Caco-2 (cell line): ENCODE data around the gene METTL5. TPM values are rescaled to one million over a fixed set of nuclear protein-coding genes. Genes with fewer than 3 reads are reported as not detected.
"Not testable (repeated sequence)": the region's sequence is repeated elsewhere in the genome, so short reads cannot be mapped to it uniquely, and the experiment has no call there.

Experiments used
- BruUV-seq: library from RNA; stranded (reverse); fragments of 400-500 nt; replicated peaks from 2 replicates; lab custom pipeline; 2021; lab: Mats Ljungman, UMichigan
- CTCF ChIA-PET: fragments of 300-600 bp; sonication (Branson Sonifier 250); formaldehyde crosslinking; loops from one replicate; lab custom pipeline; 2022; ENCODE audit warnings: antibody characterized with exemption; lab: Charles Lee
- POLR2A ChIA-PET: fragments of 300-600 bp; sonication (Branson Sonifier 250); formaldehyde crosslinking; loops from one replicate; lab custom pipeline; 2022; ENCODE audit warnings: antibody characterized with exemption; lab: Charles Lee
- DNase-seq, 2 experiments: peaks; one replicate each; pipeline versions ENCODE4 v3.0.0 to v3.0.0-alpha.2; 2020 to 2022
- H3K27me3 ChIP-seq: replicated peaks from 2 replicates; pipeline ENCODE4 v1.6.0; 2011; ENCODE audit warnings: low read length; ENCODE audit not compliant: control insufficient read depth, insufficient read depth
- H3K36me3 ChIP-seq: 2 replicates; pipeline ENCODE4 v1.5.1; 2011; ENCODE audit warnings: low read length; ENCODE audit not compliant: control insufficient read depth, insufficient read depth
- H3K4me1 ChIP-seq: fragments of 250-450 bp; sonication (Bioruptor Pico); 2 replicates; pipeline ENCODE4 v1.5.1; 2020; ENCODE audit warnings: mild to moderate bottlenecking
- H3K4me3 ChIP-seq: 2 replicates; pipeline ENCODE4 v1.5.1; 2011; ENCODE audit warnings: low read depth, mild to moderate bottlenecking, control low read depth, low read length
- H3K9me3 ChIP-seq: fragments of 250-450 bp; sonication (Bioruptor Pico); 2 replicates; pipeline ENCODE4 v1.5.1; 2020; ENCODE audit warnings: mild to moderate bottlenecking, moderate library complexity
- H3K27ac Mint-ChIP-seq: one replicate; pipeline ENCODE4 v1.8.0; 2022; ENCODE audit warnings: mixed read lengths; ENCODE audit not compliant: unreplicated experiment
- H3K27me3 Mint-ChIP-seq: one replicate; pipeline ENCODE4 v1.8.0; 2022; ENCODE audit warnings: mixed read lengths; ENCODE audit not compliant: insufficient read depth, unreplicated experiment
- H3K36me3 Mint-ChIP-seq: one replicate; pipeline ENCODE4 v1.8.0; 2022; ENCODE audit warnings: mild to moderate bottlenecking, mixed read lengths; ENCODE audit not compliant: insufficient read depth, unreplicated experiment
- H3K4me1 Mint-ChIP-seq: one replicate; pipeline ENCODE4 v1.8.0; 2022; ENCODE audit warnings: low read depth, mixed read lengths; ENCODE audit not compliant: unreplicated experiment
- H3K4me3 Mint-ChIP-seq: one replicate; pipeline ENCODE4 v1.8.0; 2022; ENCODE audit warnings: mild to moderate bottlenecking, moderate library complexity, mixed read lengths; ENCODE audit not compliant: unreplicated experiment
- H3K9me3 Mint-ChIP-seq: one replicate; pipeline ENCODE4 v1.8.0; 2022; ENCODE audit warnings: mixed read lengths; ENCODE audit not compliant: unreplicated experiment
- intact Hi-C: fragments of 100-400 bp; cut with micrococcal nuclease; formaldehyde crosslinking; loops from one replicate; pipeline ENCODE4 v1.10.0; 2022; ENCODE audit not compliant: unreplicated experiment
- total RNA-seq: library from RNA; stranded (reverse); gene quantifications from 2 replicates; pipeline ENCODE4 v1.2.3, GENCODE V29; 2022
- TF ChIP-seq, protein P1 (sequence below), 2 experiments: fragments of 200-600 bp in 1 of 2; IDR thresholded peaks; 1 replicate in 1 of 2; 2 replicates in 1 of 2; pipeline versions ENCODE4 v1.5.1 to v1.8.0; 2011 to 2022; ENCODE audit warnings: antibody characterized with exemption in 1 of 2, control low read depth in 1 of 2, inconsistent platforms in 1 of 2, low read depth in 1 of 2, low read length in 1 of 2, mild to moderate bottlenecking in 1 of 2, moderate library complexity in 1 of 2; ENCODE audit not compliant: insufficient read depth in 1 of 2, severe bottlenecking in 1 of 2, unreplicated experiment in 1 of 2

Gene METTL5
- total RNA-seq, 1 experiment from 2014 or later, result 82.4 TPM

DNA sequence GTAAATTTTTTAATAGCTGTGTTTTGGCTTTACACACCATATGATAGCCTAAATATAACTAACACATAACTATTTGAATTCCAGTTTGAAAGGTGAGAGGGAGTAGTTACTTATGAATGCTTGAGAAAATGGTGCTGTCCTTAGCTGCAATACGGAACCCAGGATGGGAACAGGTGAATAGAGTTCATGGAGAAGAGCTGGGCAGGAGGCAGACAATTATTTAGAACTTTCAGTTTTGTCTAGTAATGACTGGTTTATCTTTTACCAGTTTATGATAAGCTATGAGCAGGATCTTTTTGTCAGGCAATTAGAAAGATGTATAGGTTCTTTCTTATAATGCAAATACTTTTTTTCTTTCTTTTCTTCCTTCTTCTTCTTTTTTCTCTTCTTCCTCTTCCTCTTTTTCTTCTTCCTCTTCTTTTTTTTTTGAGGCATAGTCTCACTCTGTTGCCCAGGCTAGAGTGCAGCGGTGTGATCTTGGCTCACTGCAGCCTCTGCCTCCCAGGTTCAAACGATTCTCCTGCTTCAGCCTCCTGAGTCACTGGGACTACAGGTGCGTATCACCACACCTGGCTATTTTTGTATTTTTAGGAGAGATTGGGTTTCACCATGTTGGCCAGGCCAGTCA, 28.4 kb upstream of the METTL5 start:
- TF ChIP-seq, protein P1, sequence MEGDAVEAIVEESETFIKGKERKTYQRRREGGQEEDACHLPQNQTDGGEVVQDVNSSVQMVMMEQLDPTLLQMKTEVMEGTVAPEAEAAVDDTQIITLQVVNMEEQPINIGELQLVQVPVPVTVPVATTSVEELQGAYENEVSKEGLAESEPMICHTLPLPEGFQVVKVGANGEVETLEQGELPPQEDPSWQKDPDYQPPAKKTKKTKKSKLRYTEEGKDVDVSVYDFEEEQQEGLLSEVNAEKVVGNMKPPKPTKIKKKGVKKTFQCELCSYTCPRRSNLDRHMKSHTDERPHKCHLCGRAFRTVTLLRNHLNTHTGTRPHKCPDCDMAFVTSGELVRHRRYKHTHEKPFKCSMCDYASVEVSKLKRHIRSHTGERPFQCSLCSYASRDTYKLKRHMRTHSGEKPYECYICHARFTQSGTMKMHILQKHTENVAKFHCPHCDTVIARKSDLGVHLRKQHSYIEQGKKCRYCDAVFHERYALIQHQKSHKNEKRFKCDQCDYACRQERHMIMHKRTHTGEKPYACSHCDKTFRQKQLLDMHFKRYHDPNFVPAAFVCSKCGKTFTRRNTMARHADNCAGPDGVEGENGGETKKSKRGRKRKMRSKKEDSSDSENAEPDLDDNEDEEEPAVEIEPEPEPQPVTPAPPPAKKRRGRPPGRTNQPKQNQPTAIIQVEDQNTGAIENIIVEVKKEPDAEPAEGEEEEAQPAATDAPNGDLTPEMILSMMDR (IDR thresholded peaks at IDR 0.05; ENCODE audit: insufficient read depth in 1 of 2, low read depth in 1 of 2, low read length in 1 of 2, severe bottlenecking in 1 of 2, unreplicated experiment in 1 of 2), result no peak
- peaks cover 5% of the 10 kb centered on the region for H3K9me3 ChIP-seq
- no peak for DNase-seq
- H3K9me3 Mint-ChIP-seq, result no peaks in the 10 kb centered on the region
- intact Hi-C loops, result no loop called here
- H3K4me3 ChIP-seq, result no peak overlapping the region
- H3K27me3 Mint-ChIP-seq, result no peaks in the 10 kb centered on the region
- no peaks in the 10 kb centered on the region for H3K4me1 ChIP-seq
- ChIA-PET CTCF (no interaction called here), POLR2A (no interaction called here)
- H3K36me3 Mint-ChIP-seq, result peaks cover 11% of the 10 kb centered on the region
- no peaks in the 10 kb centered on the region for H3K36me3 ChIP-seq
- no peak overlapping the region for H3K27ac Mint-ChIP-seq
- no TSS peak for BruUV-seq
- no peak overlapping the region for H3K4me3 Mint-ChIP-seq
- no peaks in the 10 kb centered on the region for H3K4me1 Mint-ChIP-seq
- no peaks in the 10 kb centered on the region for H3K27me3 ChIP-seq

DNA sequence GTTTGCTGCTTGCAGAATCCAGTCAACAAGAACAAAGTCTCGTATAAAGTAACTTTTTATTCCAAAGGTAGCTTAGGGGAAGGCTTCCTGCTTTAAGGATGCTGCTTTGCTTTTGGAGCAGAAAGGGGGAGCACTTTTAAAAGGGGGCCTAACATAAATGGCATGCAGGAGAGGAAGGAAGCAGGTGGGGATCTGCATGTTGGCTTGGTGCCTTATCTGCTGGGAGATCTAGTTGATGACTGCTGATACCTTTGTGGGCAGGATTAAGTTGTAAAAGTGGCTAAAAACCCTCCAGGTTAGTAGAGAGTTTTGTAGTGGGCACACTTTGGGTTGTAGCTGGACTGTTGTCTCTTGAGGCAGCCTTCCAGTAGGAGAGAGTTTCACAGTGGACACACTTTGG, 25.0 kb upstream of the METTL5 start:
- POLR2A ChIA-PET, result interaction anchor here (0.7 kb wide), 1 partner anchor 51 kb away, joined by 3 read pairs; the partner anchor contains the start of gene SSB

DNA sequence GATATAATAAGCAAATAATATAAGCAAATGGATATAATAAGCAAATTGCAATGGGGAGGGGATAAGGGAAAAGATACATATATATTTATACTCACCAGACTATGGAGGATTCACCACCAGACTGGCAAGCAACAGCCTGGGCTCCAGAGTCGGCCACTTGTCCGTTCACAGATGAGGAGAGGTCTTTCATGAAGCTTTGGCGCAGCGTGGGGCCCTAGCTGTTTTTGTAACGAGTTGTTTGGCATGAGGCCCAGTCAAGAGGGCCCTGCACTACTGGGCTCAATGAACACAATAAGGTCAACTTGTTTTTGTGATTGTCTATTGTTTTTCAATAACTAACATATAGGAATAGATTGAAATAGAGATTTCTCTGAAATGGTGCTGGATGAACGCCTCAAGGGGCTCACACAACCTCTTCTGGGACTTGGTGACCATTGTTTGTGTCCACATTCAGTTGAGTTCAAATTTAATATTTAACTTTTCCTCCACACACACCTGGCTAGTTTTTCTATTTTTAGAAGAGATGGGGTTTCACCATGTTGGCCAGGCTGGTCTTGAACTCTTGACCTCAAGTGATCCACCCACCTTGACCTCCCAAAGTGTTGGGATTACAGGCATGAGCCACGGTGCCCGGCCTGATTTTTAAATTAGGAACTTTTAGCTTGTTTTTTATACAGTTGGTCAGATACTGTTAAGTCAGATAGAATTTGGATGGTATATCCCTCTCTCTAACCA, 24.4 kb upstream of the METTL5 start:
- ChIA-PET POLR2A (interaction anchor here (0.7 kb wide), 1 partner anchor 50 kb away, joined by 3 read pairs; the partner anchor contains the start of gene SSB), CTCF (interaction anchor here (0.7 kb wide), 1 partner anchor 27 kb away, joined by 3 read pairs; no protein-coding TSS in a partner anchor)
- H3K27me3 ChIP-seq, H3K27ac Mint-ChIP-seq, H3K36me3 ChIP-seq, H3K9me3 Mint-ChIP-seq, intact Hi-C loops, H3K4me1 ChIP-seq, H3K4me1 Mint-ChIP-seq, H3K4me3 ChIP-seq, H3K4me3 Mint-ChIP-seq, DNase-seq, H3K9me3 ChIP-seq, H3K27me3 Mint-ChIP-seq, BruUV-seq: not testable (repeated sequence)
- peaks cover 11% of the 10 kb centered on the region for H3K36me3 Mint-ChIP-seq

More for the DNA sequence above, 25.0 kb upstream of the METTL5 start:
- no TSS peak for BruUV-seq
- H3K9me3 ChIP-seq, result peaks cover 5% of the 10 kb centered on the region
- no peaks in the 10 kb centered on the region for H3K27me3 ChIP-seq
- Mint-ChIP-seq H3K36me3 (peaks cover 11% of the 10 kb centered on the region), H3K27ac (no peak overlapping the region), H3K4me3 (no peak overlapping the region), H3K4me1 (no peaks in the 10 kb centered on the region), H3K27me3 (no peaks in the 10 kb centered on the region), H3K9me3 (no peaks in the 10 kb centered on the region)
- H3K4me1 ChIP-seq, result no peaks in the 10 kb centered on the region
- CTCF ChIA-PET, result interaction anchor here (0.7 kb wide), 1 partner anchor 27 kb away, joined by 3 read pairs; no protein-coding TSS in a partner anchor
- TF ChIP-seq, protein P1 (IDR thresholded peaks at IDR 0.05; ENCODE audit: insufficient read depth in 1 of 2, low read depth in 1 of 2, low read length in 1 of 2, severe bottlenecking in 1 of 2, unreplicated experiment in 1 of 2), result no peak
- DNase-seq, result no peak
- H3K36me3 ChIP-seq, result no peaks in the 10 kb centered on the region
- intact Hi-C loops, result no loop called here
- H3K4me3 ChIP-seq, result no peak overlapping the region
